GM10248 (cell line): Measurements from ENCODE around the gene ZNHIT3.

Experiments
- CTCF ChIA-PET: fragments of 300-600 bp; sonication (Branson Sonifier 250); formaldehyde crosslinking; extraction: SDS; loops from one replicate; lab custom pipeline; 2021; ENCODE audit warnings: antibody characterized with exemption; lab: Yijun Ruan, JAX
- POLR2A ChIA-PET: fragments of 350-650 bp; sonication (Branson Sonifier 250); formaldehyde crosslinking; extraction: SDS; loops from one replicate; lab custom pipeline; 2020; ENCODE audit warnings: antibody characterized with exemption; lab: Yijun Ruan, JAX
- DNase-seq: peaks from one replicate; pipeline ENCODE4 v3.0.0; 2012; ENCODE audit errors: extremely low spot score
- TF ChIP-seq, protein P1 (sequence below): IDR thresholded peaks from 2 replicates; pipeline ENCODE4 v1.5.1; 2012; ENCODE audit warnings: mild to moderate bottlenecking, low read depth; ENCODE audit errors: extremely low read depth, missing control alignments, control extremely low read depth

The ZNHIT3 gene

DNA sequence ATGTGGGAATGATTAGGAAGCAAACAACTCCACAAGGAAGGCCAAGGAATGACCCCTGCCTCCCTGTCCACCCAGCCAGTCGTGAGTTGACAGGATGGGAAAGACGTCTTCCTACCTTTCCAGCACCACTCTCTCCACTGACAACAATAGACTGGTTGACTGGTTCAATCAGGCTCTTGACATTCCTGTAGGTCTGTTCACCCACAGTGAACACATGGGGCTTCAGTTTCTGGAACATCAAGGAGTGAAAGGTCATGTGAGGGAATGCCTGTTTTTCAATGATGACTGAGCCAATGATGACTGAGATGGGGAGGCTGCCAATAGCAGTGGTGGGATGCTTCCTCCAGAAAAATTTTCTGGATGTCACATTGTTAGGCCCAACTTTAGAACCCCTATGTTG is 38.6 kb downstream of the ZNHIT3 start:
- no peak for DNase-seq
- ChIA-PET CTCF (interaction anchor here (1.3 to 3.3 kb wide), 2 partner anchors 9 kb away, joined by 3 to 14 read pairs; partner anchors contain the start of genes MYO19 and PIGW), POLR2A (no interaction called here)
- TF ChIP-seq, protein P1, sequence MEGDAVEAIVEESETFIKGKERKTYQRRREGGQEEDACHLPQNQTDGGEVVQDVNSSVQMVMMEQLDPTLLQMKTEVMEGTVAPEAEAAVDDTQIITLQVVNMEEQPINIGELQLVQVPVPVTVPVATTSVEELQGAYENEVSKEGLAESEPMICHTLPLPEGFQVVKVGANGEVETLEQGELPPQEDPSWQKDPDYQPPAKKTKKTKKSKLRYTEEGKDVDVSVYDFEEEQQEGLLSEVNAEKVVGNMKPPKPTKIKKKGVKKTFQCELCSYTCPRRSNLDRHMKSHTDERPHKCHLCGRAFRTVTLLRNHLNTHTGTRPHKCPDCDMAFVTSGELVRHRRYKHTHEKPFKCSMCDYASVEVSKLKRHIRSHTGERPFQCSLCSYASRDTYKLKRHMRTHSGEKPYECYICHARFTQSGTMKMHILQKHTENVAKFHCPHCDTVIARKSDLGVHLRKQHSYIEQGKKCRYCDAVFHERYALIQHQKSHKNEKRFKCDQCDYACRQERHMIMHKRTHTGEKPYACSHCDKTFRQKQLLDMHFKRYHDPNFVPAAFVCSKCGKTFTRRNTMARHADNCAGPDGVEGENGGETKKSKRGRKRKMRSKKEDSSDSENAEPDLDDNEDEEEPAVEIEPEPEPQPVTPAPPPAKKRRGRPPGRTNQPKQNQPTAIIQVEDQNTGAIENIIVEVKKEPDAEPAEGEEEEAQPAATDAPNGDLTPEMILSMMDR, result no peak

DNA sequence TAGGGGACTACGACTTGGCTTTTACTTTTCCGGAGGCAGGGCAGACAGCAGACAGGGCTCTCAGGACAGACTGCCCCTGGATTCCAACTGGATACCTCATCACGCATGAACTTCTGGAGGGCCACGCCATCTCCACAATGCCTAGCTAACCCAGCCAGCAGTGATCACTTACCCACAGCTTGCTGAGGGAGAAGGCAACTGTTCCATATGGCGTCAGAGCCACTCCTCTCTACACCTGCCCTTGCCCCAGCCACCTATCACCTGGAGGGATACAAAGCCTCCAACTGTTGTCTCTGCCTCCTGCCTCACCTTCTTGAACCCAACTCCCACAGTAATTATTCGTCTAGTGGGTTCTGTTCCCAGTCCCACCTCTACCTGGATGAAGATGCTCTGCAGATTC is 39.4 kb downstream of the ZNHIT3 start:
- no peak for DNase-seq
- ChIA-PET POLR2A (no interaction called here), CTCF (no interaction called here)
- TF ChIP-seq, protein P1, result no peak

DNA sequence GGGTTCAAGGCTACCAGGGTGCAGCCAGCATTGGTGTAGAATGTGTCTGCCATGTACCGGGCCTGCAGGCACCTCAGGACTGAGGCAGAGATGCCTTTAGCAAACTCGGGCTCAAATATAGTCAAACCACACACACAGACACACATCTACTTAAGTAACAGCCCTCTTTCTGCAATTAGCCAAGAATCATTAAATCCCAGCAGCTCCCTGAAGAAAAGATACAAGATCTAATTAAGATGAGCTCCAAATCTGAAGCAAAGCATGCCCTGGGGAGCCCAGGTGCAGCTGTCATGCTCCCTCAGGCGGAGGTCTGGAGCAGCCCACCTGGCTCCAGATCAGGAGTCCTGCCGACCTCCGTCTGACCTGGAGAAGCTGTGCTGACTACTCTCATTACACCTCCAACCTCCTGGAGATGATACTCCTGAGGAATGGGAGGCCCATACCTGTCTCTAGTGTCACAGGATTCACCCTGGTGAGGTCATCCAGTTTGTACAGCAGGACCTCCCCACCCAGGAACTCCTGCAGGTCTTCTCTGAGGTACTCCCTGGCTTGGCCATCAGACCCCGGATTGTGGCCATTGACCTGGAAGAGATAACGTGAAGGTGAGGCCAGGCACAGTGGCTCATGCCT is 41.3 kb downstream of the ZNHIT3 start:
- CTCF ChIA-PET, result no interaction called here
- POLR2A ChIA-PET, result no interaction called here
- DNase-seq, result no peak

DNA sequence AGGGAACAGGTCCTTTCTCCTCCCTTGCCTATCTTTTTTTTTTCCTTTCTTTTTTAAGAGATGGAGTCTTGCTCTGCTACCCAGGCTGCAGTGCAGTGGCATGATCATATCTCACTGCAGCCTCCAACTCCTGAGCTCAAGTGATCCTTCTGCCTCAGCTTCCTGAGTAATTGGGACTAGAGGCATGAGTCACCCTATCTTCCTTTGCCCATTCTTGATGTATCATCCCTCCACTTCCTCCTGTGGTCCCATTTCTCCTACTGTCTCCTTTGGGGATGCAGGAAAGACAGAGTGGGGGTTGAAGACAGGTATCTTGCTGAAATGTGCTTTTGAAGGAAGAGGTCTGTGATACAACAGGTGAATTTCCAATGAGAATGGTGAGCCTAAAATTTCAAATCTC is 42.6 kb downstream of the ZNHIT3 start:
- no peak for DNase-seq
- TF ChIP-seq, protein P1, result no peak
- ChIA-PET CTCF (no interaction called here), POLR2A (no interaction called here)

More for the DNA sequence above, 41.3 kb downstream of the ZNHIT3 start:
- TF ChIP-seq, protein P1, result no peak

DNA sequence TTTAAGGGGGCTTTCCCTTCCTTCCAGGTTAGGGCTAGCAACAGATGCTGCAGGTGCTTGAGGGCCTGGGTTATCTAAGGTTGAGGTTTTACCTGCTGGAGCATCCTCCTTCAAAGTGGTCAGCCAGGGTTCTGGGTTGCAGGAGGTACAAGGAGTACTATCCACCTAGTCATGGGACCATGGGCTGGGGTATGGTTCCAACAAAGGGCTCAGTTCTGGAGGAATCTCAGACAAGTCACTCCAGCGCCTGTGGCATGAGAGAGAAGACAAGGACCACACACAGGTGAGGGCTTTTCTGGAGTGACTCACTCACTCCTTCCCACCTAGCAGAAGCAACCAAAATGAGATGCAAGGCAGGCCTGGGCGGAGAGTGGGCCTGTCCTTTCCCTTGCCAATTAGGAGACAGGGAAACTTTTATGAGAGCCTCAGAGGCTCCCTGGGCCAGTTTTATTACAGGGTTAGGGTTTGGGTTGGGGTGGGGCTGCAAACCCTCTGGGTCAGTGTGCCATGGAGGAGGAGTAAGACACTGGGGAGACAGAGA is 46.0 kb downstream of the ZNHIT3 start:
- TF ChIP-seq, protein P1, result no peak
- ChIA-PET POLR2A (no interaction called here), CTCF (no interaction called here)
- no peak for DNase-seq

DNA sequence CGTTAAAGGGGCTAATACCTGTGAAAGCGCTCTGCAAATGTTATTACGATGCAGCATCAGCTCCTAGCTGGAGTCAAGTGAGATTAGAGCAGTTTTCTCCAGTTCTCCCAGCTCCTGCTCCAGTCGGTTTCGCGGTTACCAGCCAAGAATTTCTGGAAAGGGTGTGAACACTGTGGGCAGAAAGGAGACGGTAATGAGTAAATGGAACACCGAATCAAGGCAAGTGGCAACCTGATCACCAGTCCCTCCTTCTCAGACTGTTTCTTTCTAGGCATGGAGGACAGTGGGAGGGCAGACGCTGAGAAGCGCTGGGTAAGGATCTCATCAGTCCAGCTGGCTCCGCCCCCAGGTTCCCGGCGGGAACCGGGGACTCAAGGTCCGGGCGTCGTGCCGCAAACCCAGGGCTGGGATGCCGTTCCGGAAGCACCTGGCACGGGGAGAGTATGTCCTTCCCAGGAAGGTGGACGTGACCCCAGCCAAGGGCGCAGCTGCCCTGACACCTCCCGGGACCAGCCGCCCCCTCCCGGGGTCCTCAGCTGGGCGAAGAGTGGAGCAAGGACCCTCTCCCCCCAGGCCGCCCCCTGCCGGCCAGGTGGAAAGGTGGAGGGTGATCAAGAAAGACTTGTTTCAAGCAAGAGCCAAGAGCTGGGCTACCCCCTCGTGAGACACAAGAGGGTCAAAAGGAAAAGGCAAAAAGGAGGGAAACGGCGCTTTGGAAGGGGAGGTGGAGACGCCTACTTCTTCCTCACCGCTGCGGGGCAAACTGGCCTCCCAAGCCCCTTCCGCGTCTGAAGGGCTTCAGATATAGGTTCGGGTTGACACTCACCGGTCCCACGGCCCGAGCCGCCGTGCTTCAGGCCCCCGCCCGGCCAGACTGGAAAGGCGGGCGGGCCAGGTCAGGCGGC is 47.7 kb downstream of the ZNHIT3 start:
- TF ChIP-seq, protein P1, result peak; percentile 69
- POLR2A ChIA-PET, result no interaction called here
- DNase-seq, result peak; percentile 72
- CTCF ChIA-PET, result interaction anchor here (0.7 to 1.6 kb wide), 11 partner anchors 8 to 96 kb away, joined by 3 to 14 read pairs (median 4); no protein-coding TSS in a partner anchor
